Endothelial cell of umbilical vein (primary cell): ENCODE results near the gene SLC35G1. TPM values are rescaled to one million over a fixed set of nuclear protein-coding genes. Genes with fewer than 3 reads are reported as not detected.

Experiments
- BruUV-seq: library from RNA; stranded (reverse); fragments of 400-500 nt; replicated peaks from 2 replicates; lab custom pipeline; 2021; lab: Mats Ljungman, UMichigan
- CTCF ChIA-PET: fragments of 300-600, 350-600 bp; sonication (Branson Sonifier 250); formaldehyde crosslinking; loops from one replicate; lab custom pipeline; 2021; ENCODE audit warnings: antibody characterized with exemption, inconsistent platforms; lab: Charles Lee
- POLR2A ChIA-PET: fragments of 300-600, 350-600 bp; sonication (Branson Sonifier 250); formaldehyde crosslinking; loops from one replicate; lab custom pipeline; 2021; ENCODE audit warnings: antibody characterized with exemption, inconsistent platforms; lab: Charles Lee
- DNase-seq: peaks from one replicate; pipeline ENCODE4 v3.0.0-alpha.2; 2011; ENCODE audit warnings: low read depth, low spot score
- FAIRE-seq: peaks from 2 replicates; lab custom pipeline; 2011; peaks lifted over from hg19 to GRCh38; lab: Jason Lieb, UNC
- H2AFZ ChIP-seq: 2 replicates; pipeline ENCODE4 v1.6.0; 2012; ENCODE audit warnings: low read depth, low read length, control low read depth, inconsistent platforms
- H3K27ac ChIP-seq: 2 replicates; pipeline ENCODE4 v1.5.1; 2011; ENCODE audit warnings: low read depth, mild to moderate bottlenecking, control low read depth, low read length, moderate library complexity; ENCODE audit not compliant: insufficient read depth
- H3K27me3 ChIP-seq, 2 experiments: 2 replicates each; pipeline versions ENCODE4 v1.6.0 to v1.6.1; 2011; ENCODE audit warnings: low read length in 2 of 2, mixed read lengths in 1 of 2; ENCODE audit not compliant: control insufficient read depth in 2 of 2, insufficient read depth in 2 of 2
- H3K36me3 ChIP-seq, 2 experiments: 2 replicates in 1 of 2; 3 replicates in 1 of 2; pipeline ENCODE4 v1.5.1; 2011; ENCODE audit warnings: low read length in 2 of 2, mild to moderate bottlenecking in 1 of 2, moderate library complexity in 1 of 2; ENCODE audit not compliant: control insufficient read depth in 2 of 2, insufficient read depth in 2 of 2; ENCODE audit errors: extremely low read depth in 1 of 2
- H3K4me1 ChIP-seq: 3 replicates; pipeline ENCODE4 v1.5.1; 2011; ENCODE audit warnings: mild to moderate bottlenecking, low read length; ENCODE audit not compliant: control insufficient read depth, insufficient read depth; ENCODE audit errors: extremely low read depth
- H3K4me2 ChIP-seq: 2 replicates; pipeline ENCODE4 v1.6.1; 2011; ENCODE audit warnings: low read length, control low read depth, mixed read lengths; ENCODE audit not compliant: insufficient read depth
- H3K4me3 ChIP-seq, 3 experiments: fragments of 200-600 bp in 1 of 3; sonication (generic), shearing (Covaris generic) in 1 of 3; replicated peaks in 1 of 3; 2 replicates each; pipeline ENCODE4 v1.5.1; 2011 to 2016; ENCODE audit warnings: control low read depth in 3 of 3, low read length in 3 of 3, mild to moderate bottlenecking in 2 of 3, inconsistent platforms in 1 of 3, low read depth in 1 of 3, moderate library complexity in 1 of 3; ENCODE audit not compliant: insufficient read depth in 1 of 3
- H3K79me2 ChIP-seq: 2 replicates; pipeline ENCODE4 v1.6.0; 2012; ENCODE audit warnings: low read length, inconsistent platforms; ENCODE audit not compliant: control insufficient read depth, insufficient read depth
- H3K9ac ChIP-seq: replicated peaks from 2 replicates; pipeline ENCODE3; 2011; ENCODE audit warnings: low read length, control low read depth; ENCODE audit not compliant: insufficient read depth; ENCODE audit errors: extremely low read depth
- H3K9me1 ChIP-seq: replicated peaks from 3 replicates; pipeline ENCODE4 v1.6.0; 2011; ENCODE audit warnings: mild to moderate bottlenecking, low read length; ENCODE audit not compliant: control insufficient read depth, insufficient read depth; ENCODE audit errors: extremely low read depth
- H3K9me3 ChIP-seq: replicated peaks from 2 replicates; pipeline ENCODE4 v1.5.1; 2012; ENCODE audit warnings: low read length, inconsistent platforms; ENCODE audit not compliant: control insufficient read depth, insufficient read depth
- H4K20me1 ChIP-seq: replicated peaks from 2 replicates; pipeline ENCODE3; 2011; ENCODE audit warnings: mild to moderate bottlenecking, low read length; ENCODE audit not compliant: control insufficient read depth, insufficient read depth; ENCODE audit errors: extremely low read depth
- EZH2 ChIP-seq: IDR thresholded peaks from 2 replicates; pipeline ENCODE4 v1.6.1; 2012; ENCODE audit warnings: borderline replicate concordance, low read depth, mild to moderate bottlenecking, moderate library complexity, low read length, inconsistent platforms; ENCODE audit not compliant: severe bottlenecking
- FOS ChIP-seq: IDR thresholded peaks from 2 replicates; pipeline ENCODE4 v1.6.1; 2011; ENCODE audit warnings: mild to moderate bottlenecking, low read length, moderate library complexity, borderline replicate concordance; ENCODE audit not compliant: insufficient read depth
- GATA2 ChIP-seq: IDR thresholded peaks from 2 replicates; pipeline ENCODE4 v1.7.0; 2011; ENCODE audit warnings: low read depth, mild to moderate bottlenecking, moderate library complexity, mixed read lengths, low read length; ENCODE audit not compliant: insufficient read length, insufficient read depth
- JUN ChIP-seq: IDR thresholded peaks from 2 replicates; pipeline ENCODE4 v1.6.1; 2011; ENCODE audit warnings: borderline replicate concordance, low read depth; ENCODE audit not compliant: insufficient read length, insufficient read depth
- MYC ChIP-seq: IDR thresholded peaks from one replicate; pipeline ENCODE4 v1.6.1; 2011; ENCODE audit warnings: mild to moderate bottlenecking, low read depth, low read length
- POLR2A ChIP-seq: IDR thresholded peaks from 2 replicates; pipeline ENCODE4 v1.6.1; 2012; ENCODE audit warnings: low read depth, mild to moderate bottlenecking, control low read depth, low read length
- POLR2AphosphoS5 ChIP-seq: IDR thresholded peaks from 2 replicates; pipeline ENCODE4 v1.6.1; 2012; ENCODE audit warnings: low read depth, mild to moderate bottlenecking, control low read depth, low read length, moderate library complexity; ENCODE audit not compliant: insufficient read depth
- dilution Hi-C: fragments of 300-500 bp; cut with MboI; formaldehyde crosslinking; loops from one replicate; pipeline ENCODE4 v1.15.0; 2019; ENCODE audit warnings: low sequenced_read_pairs; ENCODE audit not compliant: extremely low pct_ligation_motif_present
- intact Hi-C: fragments of 100-400 bp; cut with micrococcal nuclease; formaldehyde crosslinking; loops from one replicate; pipeline ENCODE4 v1.10.0; 2022
- polyA plus RNA-seq, 4 experiments: library from polyadenylated mRNA; depleted of rRNA in 3 of 4; stranded (reverse) in 3 of 4; unstranded in 1 of 4; fragments of >200 nt; gene quantifications; 2 replicates each; pipeline versions ENCODE4 v1.2.1 to v1.2.3, GENCODE V29; 2011 to 2012; ENCODE audit warnings: missing spikeins in 1 of 4
- total RNA-seq: library from RNA; stranded (reverse); gene quantifications from 2 replicates; pipeline ENCODE4 v1.2.3, GENCODE V29; 2021
- TF ChIP-seq, protein P1 (sequence below): IDR thresholded peaks from 2 replicates; pipeline ENCODE4 v1.6.1; 2011; ENCODE audit not compliant: insufficient read depth, insufficient read length
- TF ChIP-seq, protein P2 (sequence below), 2 donors: IDR thresholded peaks; 1 replicate in 1 of 2; 2 replicates in 1 of 2; pipeline ENCODE4 v1.5.1; 2011; ENCODE audit warnings: low read length in 2 of 2, mild to moderate bottlenecking in 2 of 2, moderate library complexity in 2 of 2, control low read depth in 1 of 2, inconsistent platforms in 1 of 2, low read depth in 1 of 2; ENCODE audit not compliant: insufficient read depth in 1 of 2; ENCODE audit errors: extremely low read depth in 1 of 2

The SLC35G1 gene
- total and polyA plus RNA-seq, 2 donors (not counting 3 experiments of a cell fraction or from before 2014, with no cell fraction given) = 2.5 to 4.1 TPM

DNA sequence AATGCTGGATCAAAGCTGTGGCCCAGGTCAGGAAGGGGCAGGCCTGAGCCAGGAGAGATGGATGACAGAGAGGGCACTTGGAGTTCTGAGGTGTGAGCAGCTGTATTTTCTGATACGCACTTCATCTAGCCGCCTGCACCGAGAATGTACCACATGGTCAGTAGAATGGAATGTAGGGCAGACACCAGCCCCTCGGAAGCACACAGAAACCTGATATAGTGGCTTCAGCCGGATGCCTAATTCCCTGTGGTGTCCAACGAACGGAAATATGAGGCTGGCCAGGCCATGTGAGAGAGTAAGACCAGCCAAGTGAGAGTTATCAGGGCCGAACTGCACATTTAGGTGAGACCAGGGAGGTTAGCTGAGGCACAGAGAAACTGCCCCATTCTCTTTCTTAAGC lies 53.3 kb downstream of the SLC35G1 start:
- no peaks in the 10 kb centered on the region for H3K27me3 ChIP-seq
- H3K9me1 ChIP-seq = no peaks in the 10 kb centered on the region
- DNase-seq (no peak), FAIRE-seq (no peak)
- no peak for TF ChIP-seq FOS
- H3K9me3 ChIP-seq = no peaks in the 10 kb centered on the region
- BruUV-seq = no TSS peak
- intact Hi-C loops = no loop called here
- H2AFZ ChIP-seq = no peak overlapping the region
- dilution Hi-C loops = no loop called here
- CTCF ChIA-PET = no interaction called here
- H3K4me3 ChIP-seq = no peak overlapping the region
- H4K20me1 ChIP-seq = no peaks in the 10 kb centered on the region
- H3K9ac ChIP-seq = no peak overlapping the region
- no peak overlapping the region for H3K4me2 ChIP-seq
- H3K79me2 ChIP-seq = no peaks in the 10 kb centered on the region
- POLR2A ChIA-PET = no interaction called here
- H3K36me3 ChIP-seq = no peaks in the 10 kb centered on the region
- no peak overlapping the region for H3K27ac ChIP-seq
- no peaks in the 10 kb centered on the region for H3K4me1 ChIP-seq

DNA sequence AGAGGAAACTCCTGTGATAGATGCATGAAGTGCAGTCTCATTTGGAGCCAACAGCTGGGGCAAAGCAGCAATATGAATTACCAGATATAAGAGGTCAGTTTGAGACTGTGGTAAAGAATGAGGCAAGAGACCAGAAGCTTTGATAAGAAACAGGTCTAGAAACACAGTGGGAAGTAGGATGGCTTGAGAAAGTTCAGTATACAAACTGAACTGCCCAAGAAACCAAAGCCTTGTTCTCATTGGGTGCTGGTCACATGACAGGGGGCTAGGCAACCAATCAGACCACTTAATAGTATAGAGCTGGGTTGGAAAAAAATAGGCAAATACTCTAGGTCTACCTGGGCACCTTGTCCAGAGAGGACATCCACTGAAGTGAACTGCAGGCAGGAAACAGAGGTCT lies 53.7 kb downstream of the SLC35G1 start:
- dilution Hi-C loops = no loop called here
- TF ChIP-seq POLR2AphosphoS5 (no peak), MYC (no peak), FOS (no peak), EZH2 (no peak), POLR2A (no peak), GATA2 (no peak), JUN (no peak)
- TF ChIP-seq, protein P1, sequence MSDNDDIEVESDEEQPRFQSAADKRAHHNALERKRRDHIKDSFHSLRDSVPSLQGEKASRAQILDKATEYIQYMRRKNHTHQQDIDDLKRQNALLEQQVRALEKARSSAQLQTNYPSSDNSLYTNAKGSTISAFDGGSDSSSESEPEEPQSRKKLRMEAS = no peak
- TF ChIP-seq, protein P2, sequence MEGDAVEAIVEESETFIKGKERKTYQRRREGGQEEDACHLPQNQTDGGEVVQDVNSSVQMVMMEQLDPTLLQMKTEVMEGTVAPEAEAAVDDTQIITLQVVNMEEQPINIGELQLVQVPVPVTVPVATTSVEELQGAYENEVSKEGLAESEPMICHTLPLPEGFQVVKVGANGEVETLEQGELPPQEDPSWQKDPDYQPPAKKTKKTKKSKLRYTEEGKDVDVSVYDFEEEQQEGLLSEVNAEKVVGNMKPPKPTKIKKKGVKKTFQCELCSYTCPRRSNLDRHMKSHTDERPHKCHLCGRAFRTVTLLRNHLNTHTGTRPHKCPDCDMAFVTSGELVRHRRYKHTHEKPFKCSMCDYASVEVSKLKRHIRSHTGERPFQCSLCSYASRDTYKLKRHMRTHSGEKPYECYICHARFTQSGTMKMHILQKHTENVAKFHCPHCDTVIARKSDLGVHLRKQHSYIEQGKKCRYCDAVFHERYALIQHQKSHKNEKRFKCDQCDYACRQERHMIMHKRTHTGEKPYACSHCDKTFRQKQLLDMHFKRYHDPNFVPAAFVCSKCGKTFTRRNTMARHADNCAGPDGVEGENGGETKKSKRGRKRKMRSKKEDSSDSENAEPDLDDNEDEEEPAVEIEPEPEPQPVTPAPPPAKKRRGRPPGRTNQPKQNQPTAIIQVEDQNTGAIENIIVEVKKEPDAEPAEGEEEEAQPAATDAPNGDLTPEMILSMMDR (IDR thresholded peaks at IDR 0.05; ENCODE audit: extremely low read depth in 1 of 2, insufficient read depth in 1 of 2, low read depth in 1 of 2, low read length in 2 of 2) = no peak
- Histone ChIP-seq H3K27ac (no peak overlapping the region), H3K9ac (no peak overlapping the region), H3K79me2 (no peaks in the 10 kb centered on the region), H3K9me3 (no peaks in the 10 kb centered on the region), H3K9me1 (no peaks in the 10 kb centered on the region), H3K27me3 (no peaks in the 10 kb centered on the region), H2AFZ (no peak overlapping the region), H3K4me2 (no peak overlapping the region), H4K20me1 (no peaks in the 10 kb centered on the region), H3K36me3 (no peaks in the 10 kb centered on the region), H3K4me1 (no peaks in the 10 kb centered on the region), H3K4me3 (no peak overlapping the region)
- no peak for FAIRE-seq
- ChIA-PET POLR2A (no interaction called here), CTCF (no interaction called here)
- no TSS peak for BruUV-seq
- intact Hi-C loops = no loop called here
- no peak for DNase-seq
